BLaER1 (cell line): ENCODE measurements around the gene SLC7A9.
"Not testable (repeated sequence)": the region's sequence is repeated elsewhere in the genome, so short reads cannot be mapped to it uniquely, and the experiment has no call there.

Experiments
- H3K27ac ChIP-seq: shearing (Covaris generic); formaldehyde crosslinking; 2 replicates; pipeline ENCODE4 v1.8.1; 2022
- H3K27me3 ChIP-seq: shearing (Covaris generic); formaldehyde crosslinking; 2 replicates; pipeline ENCODE4 v1.8.1; 2022
- H3K36me3 ChIP-seq: shearing (Covaris generic); formaldehyde crosslinking; 2 replicates; pipeline ENCODE4 v1.8.1; 2022
- H3K4me1 ChIP-seq: shearing (Covaris generic); formaldehyde crosslinking; 2 replicates; pipeline ENCODE4 v1.8.1; 2022
- H3K4me2 ChIP-seq: shearing (Covaris generic); formaldehyde crosslinking; 2 replicates; pipeline ENCODE4 v1.8.1; 2022
- H3K4me3 ChIP-seq: shearing (Covaris generic); formaldehyde crosslinking; 2 replicates; pipeline ENCODE4 v1.8.1; 2022
- H3K9ac ChIP-seq: shearing (Covaris generic); formaldehyde crosslinking; 2 replicates; pipeline ENCODE4 v1.8.1; 2022
- H3K9me3 ChIP-seq: shearing (Covaris generic); formaldehyde crosslinking; 2 replicates; pipeline ENCODE4 v1.8.1; 2022
- H4K20me1 ChIP-seq: shearing (Covaris generic); formaldehyde crosslinking; 2 replicates; pipeline ENCODE4 v1.8.1; 2022
- Cebpa-rat ChIP-seq: shearing (Covaris generic); IDR thresholded peaks from 2 replicates; pipeline ENCODE4 v1.8.1; 2022

SLC7A9 gene

GRCh38 chr19:32864318-32865007 lies 5.1 kb downstream of the SLC7A9 start:
- H3K27ac ChIP-seq = no peak overlapping the region
- H3K4me1 ChIP-seq = 0 out of 2 replicates have a peak, but pooled peaks cover 3% of the 10 kb centered on the region
- no peaks in the 10 kb centered on the region for H4K20me1 ChIP-seq
- no peaks in the 10 kb centered on the region for H3K9me3 ChIP-seq
- H3K9ac ChIP-seq = no peak overlapping the region
- H3K27me3 ChIP-seq = no peaks in the 10 kb centered on the region
- no peak for TF ChIP-seq Cebpa-rat
- no peaks in the 10 kb centered on the region for H3K36me3 ChIP-seq
- no peak overlapping the region for H3K4me3 ChIP-seq
- H3K4me2 ChIP-seq = no peak overlapping the region

GRCh38 chr19:32863841-32864240 lies 5.7 kb downstream of the SLC7A9 start:
- no peaks in the 10 kb centered on the region for H4K20me1 ChIP-seq
- no peaks in the 10 kb centered on the region for H3K9me3 ChIP-seq
- H3K27me3 ChIP-seq = no peaks in the 10 kb centered on the region
- H3K4me2 ChIP-seq = no peak overlapping the region
- H3K27ac ChIP-seq = no peak overlapping the region
- TF ChIP-seq Cebpa-rat = no peak
- H3K4me1 ChIP-seq = 0 out of 2 replicates have a peak, but pooled peaks cover 3% of the 10 kb centered on the region
- H3K36me3 ChIP-seq = no peaks in the 10 kb centered on the region
- no peak overlapping the region for H3K9ac ChIP-seq
- no peak overlapping the region for H3K4me3 ChIP-seq

GRCh38 chr19:32863301-32863700 lies 6.3 kb downstream of the SLC7A9 start:
- H4K20me1 ChIP-seq = no peaks in the 10 kb centered on the region
- TF ChIP-seq Cebpa-rat = no peak
- no peak overlapping the region for H3K9ac ChIP-seq
- no peaks in the 10 kb centered on the region for H3K36me3 ChIP-seq
- H3K9me3 ChIP-seq = no peaks in the 10 kb centered on the region
- 0 out of 2 replicates have a peak, but pooled peaks cover 3% of the 10 kb centered on the region for H3K4me1 ChIP-seq
- H3K4me3 ChIP-seq = no peak overlapping the region
- no peak overlapping the region for H3K4me2 ChIP-seq
- H3K27ac ChIP-seq = no peak overlapping the region
- no peaks in the 10 kb centered on the region for H3K27me3 ChIP-seq

GRCh38 chr19:32862741-32863140 lies 6.8 kb downstream of the SLC7A9 start:
- H3K9me3 ChIP-seq = no peaks in the 10 kb centered on the region
- H3K9ac ChIP-seq = no peak overlapping the region
- 0 out of 2 replicates have a peak, but pooled peaks cover 3% of the 10 kb centered on the region for H3K4me1 ChIP-seq
- no peak overlapping the region for H3K4me3 ChIP-seq
- H3K4me2 ChIP-seq = no peak overlapping the region
- TF ChIP-seq Cebpa-rat = no peak
- H4K20me1 ChIP-seq = no peaks in the 10 kb centered on the region
- no peak overlapping the region for H3K27ac ChIP-seq
- H3K27me3 ChIP-seq = no peaks in the 10 kb centered on the region
- H3K36me3 ChIP-seq = no peaks in the 10 kb centered on the region

DNA sequence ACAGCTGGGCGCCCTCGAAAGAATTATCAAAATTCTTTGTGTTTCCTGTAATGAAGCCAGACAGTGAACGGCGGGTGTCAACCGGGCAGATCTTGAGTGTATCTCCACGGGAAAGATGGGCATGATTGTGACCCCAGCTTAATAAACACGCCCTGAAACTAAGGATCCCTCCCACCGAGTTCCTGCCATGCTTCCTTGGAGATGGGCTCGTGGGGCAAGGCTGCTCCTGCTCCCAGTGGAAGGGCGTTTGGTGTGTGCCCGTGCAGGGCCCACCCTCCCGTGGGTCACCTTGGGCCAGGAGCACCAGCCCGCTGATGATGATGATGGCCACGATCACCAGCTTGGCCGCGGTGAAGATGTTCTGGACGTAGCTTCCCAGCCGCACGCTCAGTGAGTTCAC lies 7.4 kb downstream of the SLC7A9 start:
- H3K9me3 ChIP-seq = no peaks in the 10 kb centered on the region
- TF ChIP-seq Cebpa-rat = no peak
- no peak overlapping the region for H3K4me2 ChIP-seq
- H3K4me3 ChIP-seq = no peak overlapping the region
- no peaks in the 10 kb centered on the region for H3K36me3 ChIP-seq
- H3K4me1 ChIP-seq = 0 out of 2 replicates have a peak, but pooled peaks cover 3% of the 10 kb centered on the region
- H3K27me3 ChIP-seq = no peaks in the 10 kb centered on the region
- H3K27ac ChIP-seq = no peak overlapping the region
- no peak overlapping the region for H3K9ac ChIP-seq
- H4K20me1 ChIP-seq = no peaks in the 10 kb centered on the region

- no peak overlapping the region for H3K27ac ChIP-seq
- H3K4me2 ChIP-seq = no peak overlapping the region
- no peaks in the 10 kb centered on the region for H4K20me1 ChIP-seq
- H3K4me1 ChIP-seq = 0 out of 2 replicates have a peak, but pooled peaks cover 3% of the 10 kb centered on the region
- H3K9me3 ChIP-seq = no peaks in the 10 kb centered on the region
- no peaks in the 10 kb centered on the region for H3K36me3 ChIP-seq
- no peak overlapping the region for H3K9ac ChIP-seq
- TF ChIP-seq Cebpa-rat = no peak
- H3K4me3 ChIP-seq = no peak overlapping the region
- no peaks in the 10 kb centered on the region for H3K27me3 ChIP-seq
Measured at GRCh38 chr19:32861596-32861995, 8.0 kb downstream of the SLC7A9 start.

DNA sequence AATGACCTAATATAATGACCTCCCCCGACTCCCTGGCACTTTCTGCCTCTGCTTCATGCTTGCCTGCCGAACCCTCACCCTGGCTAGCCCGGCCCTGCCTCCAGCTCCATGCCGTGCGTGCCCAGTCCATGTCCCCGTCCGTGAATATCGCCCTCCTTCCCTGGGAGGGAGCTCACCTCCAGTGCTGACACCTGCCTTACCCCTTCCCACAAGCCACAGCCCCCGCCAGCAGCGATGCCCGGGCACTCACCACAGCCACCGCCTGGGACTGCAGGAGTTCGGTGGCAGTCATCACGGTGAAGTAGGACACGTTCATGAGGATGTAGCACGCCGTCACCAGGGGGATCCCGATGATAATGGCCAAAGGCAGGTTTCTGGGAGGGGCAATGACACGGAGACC lies 10.0 kb downstream of the SLC7A9 start:
- H3K27ac ChIP-seq = no peak overlapping the region
- no peaks in the 10 kb centered on the region for H4K20me1 ChIP-seq

GRCh38 chr19:32858559-32858958 lies 11.0 kb downstream of the SLC7A9 start:
- Histone ChIP-seq H3K9ac (no peak overlapping the region), H3K4me2 (no peak overlapping the region), H3K9me3 (no peaks in the 10 kb centered on the region), H3K4me3 (no peak overlapping the region), H4K20me1 (no peaks in the 10 kb centered on the region), H3K27me3 (no peaks in the 10 kb centered on the region), H3K27ac (no peak overlapping the region), H3K4me1 (no peaks in the 10 kb centered on the region), H3K36me3 (no peaks in the 10 kb centered on the region)
- no peak for TF ChIP-seq Cebpa-rat

More for the DNA sequence above, 10.0 kb downstream of the SLC7A9 start:
- H3K9ac ChIP-seq = no peak overlapping the region
- no peaks in the 10 kb centered on the region for H3K27me3 ChIP-seq
- no peak overlapping the region for H3K4me2 ChIP-seq
- H3K9me3 ChIP-seq = no peaks in the 10 kb centered on the region
- no peaks in the 10 kb centered on the region for H3K4me1 ChIP-seq
- no peaks in the 10 kb centered on the region for H3K36me3 ChIP-seq
- TF ChIP-seq Cebpa-rat = no peak
- no peak overlapping the region for H3K4me3 ChIP-seq

- Histone ChIP-seq H3K9me3 (no peaks in the 10 kb centered on the region), H3K9ac (no peak overlapping the region), H3K4me1 (no peaks in the 10 kb centered on the region), H3K36me3 (no peaks in the 10 kb centered on the region), H3K27ac (no peak overlapping the region), H4K20me1 (no peaks in the 10 kb centered on the region), H3K4me3 (no peak overlapping the region), H3K27me3 (no peaks in the 10 kb centered on the region), H3K4me2 (no peak overlapping the region)
- TF ChIP-seq Cebpa-rat = no peak
Measured at GRCh38 chr19:32858155-32858554, 11.4 kb downstream of the SLC7A9 start.

DNA sequence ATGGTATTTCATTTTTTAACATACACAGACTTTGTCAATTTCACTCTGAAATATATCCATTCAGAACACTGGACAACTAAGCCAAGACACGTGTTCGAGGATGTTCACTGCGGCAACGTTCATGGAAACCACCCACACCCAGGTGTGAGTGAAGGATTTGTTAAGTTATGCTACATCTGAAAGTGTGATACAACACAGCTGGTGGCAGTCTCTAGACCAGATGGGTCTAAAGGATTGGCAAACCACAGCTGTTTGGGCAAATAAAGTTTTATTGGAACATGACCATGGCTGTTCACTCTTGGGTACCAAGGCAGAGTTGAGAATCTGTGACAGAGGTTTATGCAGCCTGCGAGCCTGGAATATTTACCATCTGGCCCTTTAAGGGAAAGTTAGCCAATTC lies 12.0 kb downstream of the SLC7A9 start:
- Histone ChIP-seq H4K20me1 (no peaks in the 10 kb centered on the region), H3K4me2 (no peak overlapping the region), H3K27me3 (no peaks in the 10 kb centered on the region), H3K4me1 (no peaks in the 10 kb centered on the region), H3K9ac (no peak overlapping the region), H3K4me3 (no peak overlapping the region), H3K9me3 (no peaks in the 10 kb centered on the region), H3K36me3 (no peaks in the 10 kb centered on the region), H3K27ac (no peak overlapping the region)
- no peak for TF ChIP-seq Cebpa-rat

DNA sequence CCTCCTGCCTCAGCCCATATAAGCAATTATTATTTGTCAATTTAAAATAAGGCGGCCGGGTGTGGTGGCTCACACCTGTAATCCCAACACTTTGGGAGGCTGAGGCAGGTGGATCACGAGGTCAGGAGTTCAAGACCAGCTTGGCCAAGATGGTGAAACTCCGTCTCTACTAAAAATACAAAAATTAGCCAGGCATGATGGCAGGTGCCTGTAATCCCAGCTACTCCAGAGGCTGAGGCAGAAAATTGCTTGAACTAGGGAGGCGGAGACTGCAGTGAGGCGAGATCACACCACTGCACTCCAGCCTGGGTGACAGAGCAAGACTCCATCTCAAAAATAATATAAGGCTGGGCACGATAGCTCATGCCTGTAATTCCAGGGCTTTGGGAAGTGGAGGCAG lies 12.7 kb downstream of the SLC7A9 start:
- H3K9ac ChIP-seq, H4K20me1 ChIP-seq, H3K27me3 ChIP-seq, H3K4me1 ChIP-seq, H3K9me3 ChIP-seq, H3K4me2 ChIP-seq, H3K36me3 ChIP-seq, H3K27ac ChIP-seq, H3K4me3 ChIP-seq: not testable (repeated sequence)
